Suprapubic skin (tissue), 2 donors: ENCODE measurements around the gene KRT72.

Source experiments
- EP300 ChIP-seq: sonication (generic); formaldehyde crosslinking; IDR thresholded peaks from one replicate; pipeline ENCODE4 v1.6.1; 2017; ENCODE audit warnings: antibody characterized with exemption
- POLR2A ChIP-seq, 2 donors: fragments of 450-650 bp; IDR thresholded peaks; one replicate each; pipeline ENCODE4 v1.6.1; 2017; ENCODE audit warnings: antibody characterized with exemption in 2 of 2, mild to moderate bottlenecking in 2 of 2, moderate library complexity in 2 of 2

GRCh38 chr12:52579468-52580465 is 21.5 kb downstream of the KRT72 start:
- no peak for TF ChIP-seq EP300
- TF ChIP-seq POLR2A (IDR thresholded peaks at IDR 0.05), result no peak
